Mononuclear cell (primary cell): Measurements from ENCODE around the gene SHROOM3. TPM values are rescaled to one million over a fixed set of nuclear protein-coding genes. Genes with fewer than 3 reads are reported as not detected.

ENCODE experiments used
- H3K27me3 ChIP-seq: 2 replicates; pipeline ENCODE4 v1.6.0; 2011; ENCODE audit warnings: low read length, control low read depth; ENCODE audit not compliant: insufficient read depth
- H3K4me1 ChIP-seq: 2 replicates; pipeline ENCODE4 v1.5.1; 2011; ENCODE audit warnings: mild to moderate bottlenecking, low read length, control low read depth; ENCODE audit not compliant: insufficient read depth
- H3K4me3 ChIP-seq: 2 replicates; pipeline ENCODE4 v1.5.1; 2011; ENCODE audit warnings: mild to moderate bottlenecking, low read length, moderate library complexity
- H3K9me3 ChIP-seq: 2 replicates; pipeline ENCODE4 v1.5.1; 2011; ENCODE audit warnings: low read depth, mild to moderate bottlenecking, control low read depth, low read length
- total RNA-seq: library from RNA; depleted of rRNA; stranded (reverse); fragments of >200 nt; gene quantifications from one replicate; pipeline ENCODE4 v1.2.3, GENCODE V29; 2012

The SHROOM3 gene
- total RNA-seq, 1 donor, result 0.42 TPM

GRCh38 chr4:76550966-76551780 lies 116.1 kb downstream of the SHROOM3 start:
- no peaks in the 10 kb centered on the region for H3K27me3 ChIP-seq
- no peaks in the 10 kb centered on the region for H3K4me1 ChIP-seq
- no peaks in the 10 kb centered on the region for H3K9me3 ChIP-seq
- no peak overlapping the region for H3K4me3 ChIP-seq

GRCh38 chr4:76554630-76555029 lies 119.6 kb downstream of the SHROOM3 start:
- H3K4me1 ChIP-seq, result no peaks in the 10 kb centered on the region
- H3K4me3 ChIP-seq, result no peak overlapping the region
- H3K27me3 ChIP-seq, result no peaks in the 10 kb centered on the region
- H3K9me3 ChIP-seq, result no peaks in the 10 kb centered on the region

DNA sequence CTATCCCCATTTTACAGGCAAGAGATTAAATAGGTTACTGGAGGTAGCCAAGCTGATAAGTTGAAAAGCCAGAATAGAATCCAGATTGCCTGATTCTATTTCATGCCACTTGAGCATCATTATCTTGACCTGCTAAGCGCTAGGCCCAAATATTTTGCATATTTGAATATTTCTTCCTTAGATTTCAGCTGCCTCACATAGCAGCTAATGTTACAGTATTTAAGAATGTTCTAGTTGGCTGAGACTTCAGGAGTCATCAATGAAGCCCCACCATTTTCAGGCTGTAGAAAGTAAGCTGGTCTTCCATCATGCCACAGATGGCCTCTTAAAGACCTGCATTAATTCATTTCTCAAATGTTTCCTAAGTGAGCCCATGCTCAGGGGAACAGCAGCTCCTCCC lies 121.4 kb downstream of the SHROOM3 start:
- H3K9me3 ChIP-seq, result no peaks in the 10 kb centered on the region
- no peak overlapping the region for H3K4me3 ChIP-seq
- H3K4me1 ChIP-seq, result no peaks in the 10 kb centered on the region
- no peaks in the 10 kb centered on the region for H3K27me3 ChIP-seq

DNA sequence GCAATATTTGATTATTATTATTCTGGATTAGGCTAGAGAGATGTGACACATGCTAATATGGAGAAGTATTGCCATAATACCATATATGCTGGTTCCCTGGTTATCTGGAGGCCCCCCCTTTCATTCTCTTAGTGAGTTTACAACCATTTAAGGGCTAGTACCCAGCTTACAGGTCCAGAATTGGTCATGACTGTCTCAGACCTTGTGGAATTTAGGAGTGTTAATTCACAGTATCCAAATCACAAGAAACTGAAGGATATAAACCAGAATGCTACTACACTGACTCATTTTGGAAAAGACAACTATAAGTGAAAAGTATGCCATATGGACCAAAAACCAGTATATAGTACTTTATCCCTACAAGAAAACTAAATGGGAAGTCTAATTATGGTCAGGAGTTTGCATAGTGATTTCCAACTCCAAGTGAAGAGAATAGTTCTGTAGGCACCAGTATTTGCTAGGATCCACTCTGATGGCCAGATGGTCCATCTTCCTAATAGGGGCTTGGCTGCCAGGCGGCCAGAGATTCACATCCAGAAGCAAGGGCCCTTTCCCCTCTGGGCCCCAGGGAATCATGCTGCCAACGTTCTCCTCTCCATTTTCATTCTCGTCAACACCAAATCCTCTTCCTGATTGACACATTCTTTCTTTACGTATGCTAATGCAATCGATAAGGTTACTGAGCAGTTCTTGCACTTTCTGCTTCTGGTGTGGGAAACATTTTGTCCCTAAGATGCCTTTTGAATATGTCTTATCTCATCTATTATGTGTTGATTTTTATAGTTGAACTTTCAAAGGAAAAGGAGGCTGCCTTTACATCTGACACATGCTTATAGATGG lies 123.6 kb downstream of the SHROOM3 start:
- no peaks in the 10 kb centered on the region for H3K27me3 ChIP-seq
- no peak overlapping the region for H3K4me3 ChIP-seq
- no peaks in the 10 kb centered on the region for H3K4me1 ChIP-seq
- H3K9me3 ChIP-seq, result no peaks in the 10 kb centered on the region

GRCh38 chr4:76559236-76560071 lies 124.4 kb downstream of the SHROOM3 start:
- no peak overlapping the region for H3K4me3 ChIP-seq
- no peaks in the 10 kb centered on the region for H3K9me3 ChIP-seq

DNA sequence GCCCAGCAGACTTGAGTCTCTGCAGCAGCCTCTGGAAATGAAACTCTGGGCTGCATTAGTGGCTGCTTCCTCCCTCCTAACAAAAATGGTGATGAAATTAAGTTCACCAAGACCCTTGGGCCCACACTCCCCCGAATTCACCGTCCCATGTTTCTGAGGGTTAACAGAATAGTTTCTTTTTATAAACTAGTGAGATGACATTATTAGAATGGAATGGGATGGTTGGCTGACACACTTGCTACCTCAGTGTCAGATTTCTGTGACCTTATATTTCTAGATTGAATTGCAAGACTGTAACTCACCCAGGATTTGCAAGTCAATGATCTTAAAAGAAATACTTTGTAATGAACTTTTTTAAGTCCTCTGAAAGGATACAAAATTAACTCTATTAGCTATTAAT lies 127.1 kb downstream of the SHROOM3 start:
- no peak overlapping the region for H3K4me3 ChIP-seq

More at GRCh38 chr4:76559236-76560071, 124.4 kb downstream of the SHROOM3 start:
- no peaks in the 10 kb centered on the region for H3K27me3 ChIP-seq
- no peaks in the 10 kb centered on the region for H3K4me1 ChIP-seq

DNA sequence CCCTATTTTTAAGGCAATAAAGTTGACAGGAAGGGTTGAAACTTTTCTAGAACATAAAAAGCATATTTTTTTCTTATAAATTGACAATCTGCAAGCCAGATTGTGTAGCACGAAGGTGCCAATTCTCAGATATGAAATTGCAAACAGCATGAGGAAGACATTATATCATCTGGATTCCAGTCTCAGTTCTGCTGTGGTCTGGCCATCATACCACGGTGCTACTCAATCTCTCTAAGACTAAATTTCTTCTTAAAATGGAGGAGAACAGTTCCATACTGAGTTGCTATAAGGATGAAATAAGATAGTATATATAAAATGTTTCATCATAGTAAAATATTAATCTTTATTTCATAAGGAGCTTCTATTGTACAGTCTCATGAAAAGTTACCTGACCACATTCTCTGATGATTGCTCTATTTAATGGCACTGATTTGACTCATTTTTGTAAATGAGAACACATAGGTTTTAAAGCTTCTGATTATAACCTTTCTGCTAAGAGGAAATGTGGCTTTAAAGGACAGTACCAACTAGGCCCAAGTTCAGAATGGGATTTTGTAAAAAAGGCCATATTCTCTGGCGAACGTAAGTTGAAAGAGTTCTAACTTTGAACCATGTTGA lies 127.9 kb downstream of the SHROOM3 start:
- Histone ChIP-seq H3K4me1 (no peaks in the 10 kb centered on the region), H3K4me3 (no peak overlapping the region), H3K9me3 (no peaks in the 10 kb centered on the region), H3K27me3 (no peaks in the 10 kb centered on the region)

More for the DNA sequence above, 127.1 kb downstream of the SHROOM3 start:
- no peaks in the 10 kb centered on the region for H3K27me3 ChIP-seq
- H3K4me1 ChIP-seq, result no peaks in the 10 kb centered on the region
- H3K9me3 ChIP-seq, result no peaks in the 10 kb centered on the region

DNA sequence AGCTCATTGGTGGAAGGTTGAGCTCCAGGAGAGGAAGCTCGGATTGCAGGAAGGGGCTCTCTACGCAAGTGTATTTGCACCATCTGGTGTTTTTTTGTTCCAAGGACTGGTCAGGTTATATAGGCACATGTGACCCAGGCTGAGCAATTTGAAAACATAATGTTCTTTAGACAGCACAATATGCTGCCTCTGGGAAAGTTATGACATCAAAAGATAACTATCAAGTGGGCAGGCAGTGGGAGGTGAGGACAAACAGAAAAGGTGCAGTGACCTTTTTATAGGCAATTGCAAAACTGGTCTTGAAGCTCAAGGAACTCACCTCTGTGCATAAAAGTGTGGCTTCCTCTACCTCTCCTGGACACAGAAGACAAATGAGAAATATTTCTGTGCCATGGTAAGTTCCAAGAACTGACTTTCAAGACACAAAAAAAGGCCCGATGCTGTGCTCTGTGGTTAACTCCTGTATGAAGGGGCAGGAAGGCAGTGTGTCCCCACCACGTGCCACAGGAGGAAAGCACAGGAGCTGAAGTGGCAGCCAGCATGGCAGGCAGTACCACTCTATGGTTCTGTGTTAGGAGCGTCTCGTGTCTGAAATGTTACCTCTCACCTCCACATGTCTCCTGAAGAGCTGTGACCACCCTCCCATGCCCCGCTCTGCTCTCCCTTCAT lies 128.6 kb downstream of the SHROOM3 start:
- Histone ChIP-seq H3K4me3 (no peak overlapping the region), H3K4me1 (no peaks in the 10 kb centered on the region), H3K9me3 (no peaks in the 10 kb centered on the region), H3K27me3 (no peaks in the 10 kb centered on the region)

GRCh38 chr4:76564123-76564915 lies 129.3 kb downstream of the SHROOM3 start:
- Histone ChIP-seq H3K27me3 (no peaks in the 10 kb centered on the region), H3K9me3 (no peaks in the 10 kb centered on the region), H3K4me3 (no peak overlapping the region), H3K4me1 (no peaks in the 10 kb centered on the region)

GRCh38 chr4:76568262-76568661 lies 133.2 kb downstream of the SHROOM3 start:
- no peak overlapping the region for H3K4me3 ChIP-seq
- H3K9me3 ChIP-seq, result no peaks in the 10 kb centered on the region
- H3K27me3 ChIP-seq, result no peaks in the 10 kb centered on the region
- H3K4me1 ChIP-seq, result no peaks in the 10 kb centered on the region

- Histone ChIP-seq H3K4me1 (no peaks in the 10 kb centered on the region), H3K9me3 (no peaks in the 10 kb centered on the region), H3K27me3 (no peaks in the 10 kb centered on the region), H3K4me3 (no peak overlapping the region)
Measured at GRCh38 chr4:76569225-76569624, 134.2 kb downstream of the SHROOM3 start.

DNA sequence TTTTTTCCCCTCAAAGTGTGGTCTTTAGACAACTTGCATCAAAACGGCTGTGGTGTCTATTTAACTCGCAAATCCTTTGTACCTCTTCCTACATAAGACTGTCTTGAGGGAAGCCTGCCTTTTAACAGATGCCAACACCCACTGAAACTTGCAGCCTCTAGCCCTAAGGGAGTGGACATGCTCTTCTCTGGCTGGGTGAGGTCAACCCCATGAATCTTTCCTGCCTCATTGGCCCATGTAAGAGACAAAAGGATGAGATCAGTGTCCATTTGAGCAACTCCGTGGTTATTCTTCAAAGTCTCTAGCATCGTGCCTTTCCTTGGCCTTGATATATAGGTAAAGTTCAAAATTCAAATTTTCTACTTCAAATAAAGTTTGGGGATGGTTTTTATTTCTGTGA lies 134.7 kb downstream of the SHROOM3 start:
- no peaks in the 10 kb centered on the region for H3K4me1 ChIP-seq
- H3K4me3 ChIP-seq, result no peak overlapping the region
- H3K9me3 ChIP-seq, result no peaks in the 10 kb centered on the region
- no peaks in the 10 kb centered on the region for H3K27me3 ChIP-seq

DNA sequence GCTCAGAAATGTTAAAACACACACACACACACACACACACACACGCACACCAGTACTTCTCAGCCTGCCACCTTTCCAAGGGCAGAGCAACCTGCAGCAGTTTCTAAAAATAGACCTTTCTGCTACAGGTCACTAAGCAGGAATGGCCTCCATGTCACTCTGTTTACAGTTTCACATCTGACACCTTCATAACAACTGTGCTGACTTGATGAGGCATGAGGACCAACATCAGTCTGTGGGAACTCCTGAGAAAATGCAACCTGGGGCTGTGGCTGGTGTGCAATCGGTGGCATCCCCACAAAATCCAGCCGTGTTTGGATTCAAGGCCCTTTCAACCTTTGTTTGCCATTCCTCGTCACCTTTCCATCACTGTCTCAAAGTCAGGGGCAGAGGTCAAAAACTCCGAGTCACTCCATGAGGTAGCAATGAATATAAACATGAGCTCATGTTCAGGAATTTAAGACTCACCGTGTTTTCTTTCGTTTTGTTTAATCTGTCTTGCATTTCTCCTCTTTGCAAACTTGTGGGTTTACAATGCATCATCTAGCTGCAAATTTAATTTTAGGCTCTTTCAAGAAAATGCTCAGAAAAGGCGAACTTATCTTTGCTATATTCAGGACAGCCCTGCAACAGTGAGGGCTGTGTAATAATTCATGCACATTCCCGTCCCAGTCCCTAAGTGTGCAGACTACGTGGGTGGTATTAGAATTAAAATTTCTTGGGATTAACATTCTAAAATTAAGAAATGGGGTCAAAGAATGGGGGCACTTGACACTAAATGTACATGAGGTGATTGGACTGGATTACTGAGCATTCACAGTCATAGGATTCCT lies 135.3 kb downstream of the SHROOM3 start:
- no peak overlapping the region for H3K4me3 ChIP-seq
- no peaks in the 10 kb centered on the region for H3K4me1 ChIP-seq
- no peaks in the 10 kb centered on the region for H3K9me3 ChIP-seq
- peaks cover 4% of the 10 kb centered on the region for H3K27me3 ChIP-seq
